Skeletal muscle satellite cell (primary cell): Measurements from ENCODE around the gene ZNF213.
A peak's percentile ranks its signal among the peaks of the same experiment; 100 is the strongest.
"Not testable (repeated sequence)": the region's sequence is repeated elsewhere in the genome, so short reads cannot be mapped to it uniquely, and the experiment has no call there.

Experiments used
- H3K27me3 ChIP-seq: 2 replicates; pipeline ENCODE4 v1.7.0; 2013; ENCODE audit warnings: low read length; ENCODE audit not compliant: control insufficient read depth, insufficient read depth
- H3K36me3 ChIP-seq: 2 replicates; pipeline ENCODE4 v1.7.0; 2013; ENCODE audit warnings: mild to moderate bottlenecking, control low read depth, low read length; ENCODE audit not compliant: insufficient read depth
- H3K4me1 ChIP-seq: 2 replicates; pipeline ENCODE4 v1.7.0; 2013; ENCODE audit warnings: low read length; ENCODE audit not compliant: control insufficient read depth, insufficient read depth
- H3K4me2 ChIP-seq: 2 replicates; pipeline ENCODE4 v1.7.0; 2013; ENCODE audit warnings: mild to moderate bottlenecking, low read length
- H3K4me3 ChIP-seq: 2 replicates; pipeline ENCODE4 v1.7.0; 2013; ENCODE audit warnings: low read length
- H3K9ac ChIP-seq: 2 replicates; pipeline ENCODE4 v1.7.0; 2013; ENCODE audit warnings: mild to moderate bottlenecking, low read depth, low read length, moderate library complexity
- H3K9me3 ChIP-seq: replicated peaks from 2 replicates; pipeline ENCODE4 v1.7.0; 2013; ENCODE audit warnings: mild to moderate bottlenecking, control low read depth, low read length

ZNF213 gene

DNA sequence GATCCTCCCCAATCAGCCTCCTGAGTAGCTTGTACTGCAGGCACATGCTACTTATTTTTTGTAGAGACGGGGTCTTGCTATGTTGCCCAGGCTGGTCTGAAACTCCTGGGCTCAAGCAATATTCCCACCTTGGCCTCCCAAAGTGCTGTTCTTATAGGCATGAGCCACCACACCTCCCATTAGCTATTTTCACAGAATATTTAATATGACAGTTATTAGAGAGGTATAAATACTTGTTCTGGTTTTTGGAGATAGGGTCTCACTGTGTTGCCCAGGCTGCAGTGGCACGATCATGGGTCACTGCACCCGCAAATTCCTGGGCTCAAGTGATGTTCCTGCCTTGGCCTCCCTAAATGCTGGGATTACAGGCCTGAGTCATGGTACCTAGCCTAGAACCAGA, 21.1 kb downstream of the ZNF213 start:
- H3K4me1 ChIP-seq: peaks cover 12% of the 10 kb centered on the region
- no peaks in the 10 kb centered on the region for H3K36me3 ChIP-seq
- no peak overlapping the region for H3K4me3 ChIP-seq
- no peak overlapping the region for H3K9ac ChIP-seq
- H3K9me3 ChIP-seq: no peaks in the 10 kb centered on the region
- H3K27me3 ChIP-seq: no peaks in the 10 kb centered on the region
- H3K4me2 ChIP-seq: no peak overlapping the region

- Histone ChIP-seq H3K4me3 (peak overlapping the region; percentile 81), H3K4me2 (peak overlapping the region; percentile 95), H3K27me3 (no peaks in the 10 kb centered on the region), H3K9ac (peak overlapping the region; percentile 70), H3K36me3 (no peaks in the 10 kb centered on the region), H3K4me1 (peaks cover 8% of the 10 kb centered on the region), H3K9me3 (no peaks in the 10 kb centered on the region)
Measured at GRCh38 chr16:3157229-3158025, 22.6 kb downstream of the ZNF213 start.

DNA sequence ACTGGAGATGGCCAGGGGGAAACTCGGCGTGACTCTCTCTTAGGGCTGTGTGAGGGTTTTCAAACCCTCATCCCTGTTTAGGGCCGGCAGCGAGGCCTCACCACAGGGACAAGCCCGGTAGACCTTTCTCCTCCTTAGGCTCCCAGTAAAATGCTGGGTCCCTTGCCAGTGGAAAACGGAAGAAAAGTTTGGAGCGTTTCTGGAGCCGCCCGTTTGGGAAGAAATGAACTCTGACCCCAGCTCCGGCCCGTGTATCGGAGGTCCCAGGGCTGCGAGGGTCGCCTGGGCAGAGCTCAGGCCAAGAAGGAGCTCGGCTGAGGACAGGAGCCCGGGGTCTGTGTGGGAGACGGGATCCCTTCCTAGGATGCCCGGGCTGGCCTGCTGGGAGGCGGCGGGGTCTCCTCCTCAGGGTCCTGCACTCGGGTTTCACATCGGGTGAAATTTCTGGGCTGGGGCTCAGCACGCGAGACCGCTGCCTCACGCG, 23.2 kb downstream of the ZNF213 start:
- H3K27me3 ChIP-seq: no peaks in the 10 kb centered on the region
- peak overlapping the region; percentile 81 for H3K4me3 ChIP-seq
- H3K36me3 ChIP-seq: no peaks in the 10 kb centered on the region
- peak overlapping the region; percentile 95 for H3K4me2 ChIP-seq
- H3K9me3 ChIP-seq: no peaks in the 10 kb centered on the region
- peak overlapping the region; percentile 70 for H3K9ac ChIP-seq
- H3K4me1 ChIP-seq: peaks cover 8% of the 10 kb centered on the region

- no peaks in the 10 kb centered on the region for H3K27me3 ChIP-seq
- peak overlapping the region; percentile 81 for H3K4me3 ChIP-seq
Measured at GRCh38 chr16:3158510-3159314, 23.9 kb downstream of the ZNF213 start.

GRCh38 chr16:3161235-3162018, 26.6 kb downstream of the ZNF213 start:
- Histone ChIP-seq H3K4me1 (peaks cover 8% of the 10 kb centered on the region), H3K27me3 (no peaks in the 10 kb centered on the region), H3K9me3 (no peaks in the 10 kb centered on the region), H3K4me3 (no peak overlapping the region), H3K36me3 (no peaks in the 10 kb centered on the region), H3K9ac (no peak overlapping the region), H3K4me2 (no peak overlapping the region)

More at GRCh38 chr16:3158510-3159314, 23.9 kb downstream of the ZNF213 start:
- no peaks in the 10 kb centered on the region for H3K9me3 ChIP-seq
- H3K36me3 ChIP-seq: no peaks in the 10 kb centered on the region
- H3K4me1 ChIP-seq: peaks cover 8% of the 10 kb centered on the region
- peak overlapping the region; percentile 90 for H3K9ac ChIP-seq
- peak overlapping the region; percentile 95 for H3K4me2 ChIP-seq

DNA sequence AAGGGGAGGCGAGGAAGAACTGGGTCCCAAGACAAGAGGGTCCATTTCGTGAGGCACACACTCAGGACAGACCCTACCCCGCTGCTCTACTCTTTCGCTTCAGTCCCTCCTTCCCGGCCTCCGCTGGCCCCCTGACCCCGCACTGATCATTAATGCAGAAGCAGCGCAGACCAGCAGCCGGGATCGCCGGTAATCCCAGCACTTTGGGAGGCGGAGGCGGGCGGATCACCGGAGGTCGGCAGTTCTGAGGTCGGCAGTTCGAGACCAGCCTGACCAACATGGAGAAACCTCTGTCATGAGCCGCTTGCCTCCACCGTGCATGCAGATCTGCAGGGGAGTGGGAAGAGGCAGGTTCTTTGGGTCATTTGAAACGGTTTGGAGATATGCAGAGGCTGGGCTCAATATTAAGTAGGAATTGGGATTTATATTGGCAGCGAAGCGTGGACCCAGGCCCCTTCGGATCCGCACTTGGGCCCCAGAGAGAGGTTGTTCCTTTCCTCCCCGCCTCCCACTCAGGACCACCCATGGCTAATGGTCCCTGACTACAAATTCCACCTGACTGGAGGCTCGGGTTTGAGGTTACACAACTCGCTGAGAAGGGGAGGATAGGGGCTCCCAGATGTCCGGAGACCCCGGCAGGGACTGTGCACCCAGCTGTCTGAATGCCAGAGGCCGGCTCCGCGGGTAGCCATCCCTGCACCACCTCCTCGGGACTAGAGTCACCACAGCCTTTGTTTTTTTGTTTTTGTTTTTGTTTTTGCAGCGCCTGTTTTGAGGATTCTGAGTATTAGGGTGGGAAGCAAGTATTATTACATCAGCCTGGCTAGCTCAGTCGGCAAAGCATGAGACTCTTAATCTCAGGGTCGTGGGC, 29.5 kb downstream of the ZNF213 start:
- H3K9ac ChIP-seq: no peak overlapping the region
- peaks cover 17% of the 10 kb centered on the region for H3K27me3 ChIP-seq
- no peak overlapping the region for H3K4me2 ChIP-seq

DNA sequence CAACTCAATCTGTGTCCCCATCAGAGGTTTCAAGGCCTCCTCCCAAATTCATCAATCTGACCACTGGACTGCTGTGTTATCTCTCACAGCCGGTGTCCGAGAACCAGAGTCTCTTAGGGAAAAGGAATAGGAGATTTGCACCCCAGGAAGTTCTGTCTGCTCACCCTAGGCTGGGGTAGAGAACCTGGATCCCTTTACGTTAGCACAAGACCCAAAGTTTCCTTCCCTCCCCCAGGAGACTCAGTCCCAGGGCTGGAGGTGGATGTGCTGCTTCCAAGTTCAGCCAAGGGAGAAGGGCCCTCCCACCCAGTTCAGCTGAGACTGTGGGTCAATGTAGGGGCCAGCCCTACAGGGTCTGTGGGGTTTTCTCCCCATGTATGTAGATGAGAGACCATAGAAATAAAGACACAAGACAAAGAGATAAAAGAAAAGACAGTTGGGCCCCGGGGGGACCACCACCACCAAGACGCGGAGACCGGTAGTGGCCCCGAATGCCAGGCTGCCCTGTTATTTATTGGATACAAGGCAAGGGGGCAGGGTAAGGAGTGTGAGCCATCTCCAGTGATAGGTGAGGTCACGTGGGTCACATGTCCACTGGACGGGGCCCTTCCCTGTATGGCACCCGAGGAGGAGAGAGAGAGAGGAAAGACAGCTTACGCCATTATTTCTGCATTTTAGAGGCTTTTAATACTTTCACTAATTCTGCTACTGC, 30.4 kb downstream of the ZNF213 start:
- H3K36me3 ChIP-seq: no peaks in the 10 kb centered on the region
- peak overlapping the region; percentile 80 for H3K4me2 ChIP-seq
- no peaks in the 10 kb centered on the region for H3K9me3 ChIP-seq
- H3K9ac ChIP-seq: peak overlapping the region; percentile 40
- H3K4me3 ChIP-seq: peak overlapping the region; percentile 52
- H3K4me1 ChIP-seq: peaks cover under 1% of the 10 kb centered on the region
- H3K27me3 ChIP-seq: peaks cover 26% of the 10 kb centered on the region

More for the DNA sequence above, 29.5 kb downstream of the ZNF213 start:
- H3K36me3 ChIP-seq: no peaks in the 10 kb centered on the region
- no peaks in the 10 kb centered on the region for H3K9me3 ChIP-seq
- no peak overlapping the region for H3K4me3 ChIP-seq
- H3K4me1 ChIP-seq: peaks cover 4% of the 10 kb centered on the region

DNA sequence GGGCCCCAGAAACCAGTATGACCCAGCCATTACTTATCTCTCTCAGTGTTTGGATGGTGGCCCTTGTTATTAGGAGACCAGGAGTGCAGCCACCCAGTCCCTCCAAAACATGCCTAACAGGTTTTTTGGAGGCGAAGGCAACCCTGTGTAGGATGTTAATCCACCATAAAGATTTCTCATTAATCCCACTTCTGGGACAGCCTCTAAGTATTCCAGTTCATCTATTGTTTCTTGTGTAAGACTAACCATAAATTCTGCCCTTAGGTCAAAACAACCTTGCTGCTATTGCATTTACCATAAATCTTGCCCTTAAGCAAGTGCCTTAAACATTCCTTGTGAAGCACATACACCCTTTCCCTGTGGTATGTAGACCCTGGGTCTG, 31.7 kb downstream of the ZNF213 start:
- Histone ChIP-seq H3K4me2 (no peak overlapping the region), H3K27me3 (peaks cover 38% of the 10 kb centered on the region), H3K36me3 (no peaks in the 10 kb centered on the region), H3K9me3 (no peaks in the 10 kb centered on the region), H3K9ac (no peak overlapping the region), H3K4me3 (no peak overlapping the region), H3K4me1 (peaks cover 12% of the 10 kb centered on the region)

DNA sequence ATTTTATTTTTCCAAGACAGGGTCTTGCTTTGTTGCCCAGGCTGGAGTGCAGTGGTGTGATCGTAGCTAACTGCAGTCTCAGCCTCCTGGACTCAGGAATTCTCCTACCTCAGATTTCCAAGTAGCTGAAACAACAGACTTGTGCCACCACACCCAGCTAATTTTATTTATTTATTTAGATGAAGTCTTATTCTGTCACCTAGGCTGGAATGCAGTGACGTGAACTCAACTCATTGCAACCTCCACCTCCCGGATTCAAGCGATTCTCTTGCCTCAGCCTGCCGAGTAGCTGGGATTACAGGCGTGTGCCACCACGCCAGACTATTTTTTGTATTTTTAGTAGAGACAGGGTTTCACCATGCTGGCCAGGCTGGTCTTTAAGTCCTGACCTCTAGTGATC, 33.9 kb downstream of the ZNF213 start:
- Histone ChIP-seq H3K4me1 (peaks cover 15% of the 10 kb centered on the region), H3K27me3 (peaks cover 52% of the 10 kb centered on the region)
- not testable (repeated sequence) for H3K9ac ChIP-seq, H3K4me2 ChIP-seq, H3K4me3 ChIP-seq, H3K36me3 ChIP-seq, H3K9me3 ChIP-seq
